ENCODE measurements around the gene WNT10A. TPM values are rescaled to one million over a fixed set of nuclear protein-coding genes. Genes with fewer than 3 reads are reported as not detected.

Gene WNT10A
- total RNA-seq, 4 donors from 2014 or later, result 0.21 to 1.3 (median 0.39) TPM; not detected in 1

- DNase-seq (ENCODE audit: low spot score in 2 of 2), result no peak
- 3 to 6% methylated on average over 28 to 33 of the region's 47 CpGs for WGBS, 2 donors
Observed at GRCh38 chr2:218859988-218860831, 20.4 kb upstream of the WNT10A start.

GRCh38 chr2:218860950-218861381 lies 19.7 kb upstream of the WNT10A start:
- H3K27me3 ChIP-seq, result peaks cover 0 to 29% of the 10 kb centered on the region in 2 donors
- peaks cover 0 to 90% (median 17%) of the 10 kb centered on the region in 4 donors for H3K4me1 ChIP-seq
- no peaks in the 10 kb centered on the region for H3K9me3 ChIP-seq
- 3 to 6% methylated on average over 21 of the region's 21 CpGs for WGBS, 2 donors
- DNase-seq (ENCODE audit: low spot score in 2 of 2), result peak; percentile 51 to 54
- peak overlapping the region; percentile 47 to 67 (median 58) for H3K4me3 ChIP-seq
- peak overlapping the region; percentile 81 to 92 (median 87) for H3K27ac ChIP-seq
- TF ChIP-seq CTCF (IDR thresholded peaks at IDR 0.05) (no peak), EP300 (IDR thresholded peaks at IDR 0.05) (peak in 1 of 2 donors; percentile 91), POLR2A (IDR thresholded peaks at IDR 0.05) (peak; percentile 10 to 70)
- no peaks in the 10 kb centered on the region for H3K36me3 ChIP-seq

More at GRCh38 chr2:218859988-218860831, 20.4 kb upstream of the WNT10A start:
- Histone ChIP-seq H3K4me3 (peak overlapping the region; percentile 47 to 67 (median 58)), H3K27me3 (peaks cover 0 to 33% of the 10 kb centered on the region in 2 donors), H3K36me3 (no peaks in the 10 kb centered on the region), H3K27ac (peak overlapping the region; percentile 81 to 92 (median 87)), H3K9me3 (no peaks in the 10 kb centered on the region), H3K4me1 (peaks cover 0 to 88% (median 14%) of the 10 kb centered on the region in 4 donors)
- peak in 1 of 2 donors; percentile 21 for TF ChIP-seq EP300 (IDR thresholded peaks at IDR 0.05)
- peak in 1 of 2 donors; percentile 29 for TF ChIP-seq POLR2A (IDR thresholded peaks at IDR 0.05)
- TF ChIP-seq CTCF (IDR thresholded peaks at IDR 0.05), result no peak

- Histone ChIP-seq H3K4me1 (peaks cover 0 to 92% (median 20%) of the 10 kb centered on the region in 4 donors), H3K36me3 (no peaks in the 10 kb centered on the region), H3K27ac (peak overlapping the region in 2 of 4 donors; percentile 90 to 92), H3K4me3 (peak overlapping the region in 1 of 4 donors; percentile 67), H3K9me3 (no peaks in the 10 kb centered on the region), H3K27me3 (peaks cover 0 to 29% of the 10 kb centered on the region in 2 donors)
- no peak for DNase-seq (ENCODE audit: low spot score in 2 of 2)
- TF ChIP-seq EP300 (IDR thresholded peaks at IDR 0.05) (no peak), CTCF (IDR thresholded peaks at IDR 0.05) (no peak), POLR2A (IDR thresholded peaks at IDR 0.05) (no peak)
- 59 to 70% methylated on average over 7 of the region's 7 CpGs for WGBS, 2 donors
Observed at GRCh38 chr2:218861645-218862318, 18.9 kb upstream of the WNT10A start.

- 66 to 81% methylated on average over 3 of the region's 3 CpGs for WGBS, 2 donors
- no peak for DNase-seq (ENCODE audit: low spot score in 2 of 2)
Observed at GRCh38 chr2:218863021-218863520, 17.6 kb upstream of the WNT10A start.

More at GRCh38 chr2:218863021-218863520, 17.6 kb upstream of the WNT10A start:
- TF ChIP-seq EP300 (IDR thresholded peaks at IDR 0.05), result no peak
- TF ChIP-seq POLR2A (IDR thresholded peaks at IDR 0.05), result no peak
- TF ChIP-seq CTCF (IDR thresholded peaks at IDR 0.05), result no peak
- Histone ChIP-seq H3K27ac (peak overlapping the region in 2 of 4 donors; percentile 52 to 92), H3K27me3 (peaks cover 0 to 32% of the 10 kb centered on the region in 2 donors), H3K9me3 (no peaks in the 10 kb centered on the region), H3K36me3 (no peaks in the 10 kb centered on the region), H3K4me3 (no peak overlapping the region), H3K4me1 (peaks cover 0 to 92% (median 26%) of the 10 kb centered on the region in 4 donors)

Data from tibial nerve (tissue), 4 donors.